ENCODE measurements around the gene SLC22A1. TPM values are rescaled to one million over a fixed set of nuclear protein-coding genes. Genes with fewer than 3 reads are reported as not detected.
"Not testable (repeated sequence)": the region's sequence is repeated elsewhere in the genome, so short reads cannot be mapped to it uniquely, and the experiment has no call there.

SLC22A1 gene
- total RNA-seq, 1 donor from 2014 or later: 0.27 TPM

DNA sequence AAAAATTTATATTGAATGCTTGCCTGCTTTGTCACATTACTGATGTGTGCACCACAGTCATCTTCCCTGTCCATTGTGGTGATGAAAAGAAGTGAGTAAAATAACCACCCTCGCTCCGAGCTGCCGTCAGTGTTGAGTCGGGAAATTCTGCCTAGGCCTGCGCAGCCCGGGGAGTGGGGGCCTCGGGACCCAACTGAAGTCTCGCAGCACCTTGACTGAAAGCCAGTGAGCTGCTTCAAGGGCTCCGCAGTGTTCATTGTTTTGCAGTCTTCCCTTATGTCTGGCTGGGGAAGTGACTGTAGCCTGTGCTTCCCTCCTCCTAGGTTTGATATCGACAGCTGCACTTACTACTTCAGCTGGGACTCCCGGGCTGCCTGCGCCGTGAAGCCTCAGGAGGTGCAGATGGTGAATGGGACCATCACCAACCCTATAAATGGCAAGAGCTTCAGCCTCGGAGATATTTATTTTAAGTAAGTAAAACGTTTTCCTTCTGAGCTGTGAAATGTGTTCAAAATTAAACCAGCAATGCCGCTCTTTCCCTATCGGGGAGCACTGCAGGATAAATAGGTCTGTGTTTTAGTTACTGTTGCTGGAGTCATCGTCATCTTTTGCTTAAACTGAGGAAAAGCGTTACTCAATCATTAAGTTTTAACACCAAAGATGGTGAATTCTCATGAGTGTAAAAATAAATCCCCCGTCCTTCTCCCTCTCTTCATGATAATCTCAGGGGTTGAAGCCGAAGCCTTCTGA, 32.7 kb upstream of the SLC22A1 start:
- H3K27me3 ChIP-seq (ENCODE audit: low read depth): no peaks in the 10 kb centered on the region
- TF ChIP-seq, protein P1, sequence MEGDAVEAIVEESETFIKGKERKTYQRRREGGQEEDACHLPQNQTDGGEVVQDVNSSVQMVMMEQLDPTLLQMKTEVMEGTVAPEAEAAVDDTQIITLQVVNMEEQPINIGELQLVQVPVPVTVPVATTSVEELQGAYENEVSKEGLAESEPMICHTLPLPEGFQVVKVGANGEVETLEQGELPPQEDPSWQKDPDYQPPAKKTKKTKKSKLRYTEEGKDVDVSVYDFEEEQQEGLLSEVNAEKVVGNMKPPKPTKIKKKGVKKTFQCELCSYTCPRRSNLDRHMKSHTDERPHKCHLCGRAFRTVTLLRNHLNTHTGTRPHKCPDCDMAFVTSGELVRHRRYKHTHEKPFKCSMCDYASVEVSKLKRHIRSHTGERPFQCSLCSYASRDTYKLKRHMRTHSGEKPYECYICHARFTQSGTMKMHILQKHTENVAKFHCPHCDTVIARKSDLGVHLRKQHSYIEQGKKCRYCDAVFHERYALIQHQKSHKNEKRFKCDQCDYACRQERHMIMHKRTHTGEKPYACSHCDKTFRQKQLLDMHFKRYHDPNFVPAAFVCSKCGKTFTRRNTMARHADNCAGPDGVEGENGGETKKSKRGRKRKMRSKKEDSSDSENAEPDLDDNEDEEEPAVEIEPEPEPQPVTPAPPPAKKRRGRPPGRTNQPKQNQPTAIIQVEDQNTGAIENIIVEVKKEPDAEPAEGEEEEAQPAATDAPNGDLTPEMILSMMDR (IDR thresholded peaks at IDR 0.05; ENCODE audit: borderline replicate concordance): no peak
- H3K4me1 ChIP-seq: peaks cover 8% of the 10 kb centered on the region
- H3K4me3 ChIP-seq: no peak overlapping the region
- H3K36me3 ChIP-seq: peaks cover 97% of the 10 kb centered on the region
- DNase-seq: no peak
- H3K9me3 ChIP-seq (replicated peaks): no peaks in the 10 kb centered on the region
- no peak overlapping the region for H3K27ac ChIP-seq (replicated peaks)
- intact Hi-C loops (cut with micrococcal nuclease): no loop called here

DNA sequence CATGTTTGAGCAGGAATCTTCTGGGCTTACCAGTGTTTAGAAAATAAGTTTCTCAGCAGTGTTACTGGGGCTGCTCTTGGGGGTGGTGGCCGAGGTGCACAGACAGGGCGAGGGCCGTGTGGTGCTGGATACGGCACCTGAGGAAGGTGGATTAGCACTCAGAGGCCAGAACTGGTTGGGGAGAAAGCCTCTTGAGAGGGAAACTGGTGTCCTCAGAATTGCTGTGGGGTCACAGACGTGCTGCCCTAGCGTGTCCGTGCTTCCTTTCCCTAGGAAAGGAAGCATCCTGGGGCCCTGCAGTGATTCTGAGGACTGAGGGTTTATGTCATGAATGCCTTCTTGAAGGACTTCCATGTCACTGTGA, 32.1 kb upstream of the SLC22A1 start:
- Histone ChIP-seq H3K36me3 (peaks cover 97% of the 10 kb centered on the region), H3K4me1 (peaks cover 8% of the 10 kb centered on the region), H3K9me3 (replicated peaks) (no peaks in the 10 kb centered on the region), H3K27me3 (ENCODE audit: low read depth) (no peaks in the 10 kb centered on the region), H3K27ac (replicated peaks) (no peak overlapping the region), H3K4me3 (no peak overlapping the region)
- TF ChIP-seq, protein P1 (IDR thresholded peaks at IDR 0.05; ENCODE audit: borderline replicate concordance): no peak
- intact Hi-C loops (cut with micrococcal nuclease): no loop called here
- DNase-seq: no peak

DNA sequence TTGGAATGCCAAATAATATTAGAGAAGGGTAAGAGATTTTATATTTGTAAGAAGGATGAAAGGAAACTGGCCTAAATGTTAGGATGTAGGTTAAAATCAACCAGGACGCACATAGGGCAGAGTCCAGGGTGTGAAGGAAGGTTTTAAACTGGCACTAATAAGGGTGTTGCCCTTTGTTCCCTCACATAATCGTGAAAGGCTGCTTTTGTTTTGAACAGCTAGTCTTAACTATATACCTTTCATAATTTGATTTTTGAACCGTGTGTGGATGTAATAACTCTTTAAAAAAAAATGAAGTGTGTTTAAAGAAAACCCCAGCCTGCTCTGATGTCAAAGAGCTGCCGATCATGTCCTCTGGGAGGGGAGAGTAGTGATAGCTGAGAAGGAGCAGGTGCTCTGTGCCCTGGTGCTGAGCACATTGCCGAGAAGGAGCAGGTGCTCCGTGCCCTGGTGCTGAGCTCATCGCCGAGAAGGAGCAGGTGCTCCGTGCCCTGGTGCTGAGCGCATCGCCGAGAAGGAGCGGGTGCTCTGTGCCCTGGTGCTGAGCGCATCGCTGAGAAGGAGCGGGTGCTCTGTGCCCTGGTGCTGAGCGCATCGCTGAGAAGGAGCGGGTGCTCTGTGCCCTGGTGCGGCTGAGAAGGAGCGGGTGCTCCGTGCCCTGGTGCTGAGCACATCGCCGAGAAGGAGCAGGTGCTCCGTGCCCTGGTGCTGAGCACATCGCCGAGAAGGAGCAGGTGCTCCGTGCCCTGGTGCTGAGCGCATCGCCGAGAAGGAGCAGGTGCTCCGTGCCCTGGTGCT, 31.0 kb upstream of the SLC22A1 start:
- H3K36me3 ChIP-seq: peaks cover 95% of the 10 kb centered on the region
- H3K4me3 ChIP-seq; H3K4me1 ChIP-seq; DNase-seq; intact Hi-C loops (cut with micrococcal nuclease); H3K27ac ChIP-seq (replicated peaks); H3K9me3 ChIP-seq (replicated peaks); H3K27me3 ChIP-seq (ENCODE audit: low read depth): not testable (repeated sequence)

GRCh38 chr6:160092176-160092575, 29.4 kb upstream of the SLC22A1 start:
- intact Hi-C loops (cut with micrococcal nuclease); DNase-seq; H3K27ac ChIP-seq (replicated peaks); H3K4me3 ChIP-seq; H3K27me3 ChIP-seq (ENCODE audit: low read depth); H3K9me3 ChIP-seq (replicated peaks); H3K4me1 ChIP-seq: not testable (repeated sequence)
- H3K36me3 ChIP-seq: peaks cover 95% of the 10 kb centered on the region

- Histone ChIP-seq H3K36me3 (peaks cover 95% of the 10 kb centered on the region), H3K4me3 (no peak overlapping the region), H3K27ac (replicated peaks) (no peak overlapping the region), H3K27me3 (ENCODE audit: low read depth) (no peaks in the 10 kb centered on the region), H3K9me3 (replicated peaks) (no peaks in the 10 kb centered on the region), H3K4me1 (peaks cover 8% of the 10 kb centered on the region)
- intact Hi-C loops (cut with micrococcal nuclease): no loop called here
- TF ChIP-seq, protein P1 (IDR thresholded peaks at IDR 0.05; ENCODE audit: borderline replicate concordance): no peak
- DNase-seq: no peak
Observed at GRCh38 chr6:160092602-160093001, 29.0 kb upstream of the SLC22A1 start.

DNA sequence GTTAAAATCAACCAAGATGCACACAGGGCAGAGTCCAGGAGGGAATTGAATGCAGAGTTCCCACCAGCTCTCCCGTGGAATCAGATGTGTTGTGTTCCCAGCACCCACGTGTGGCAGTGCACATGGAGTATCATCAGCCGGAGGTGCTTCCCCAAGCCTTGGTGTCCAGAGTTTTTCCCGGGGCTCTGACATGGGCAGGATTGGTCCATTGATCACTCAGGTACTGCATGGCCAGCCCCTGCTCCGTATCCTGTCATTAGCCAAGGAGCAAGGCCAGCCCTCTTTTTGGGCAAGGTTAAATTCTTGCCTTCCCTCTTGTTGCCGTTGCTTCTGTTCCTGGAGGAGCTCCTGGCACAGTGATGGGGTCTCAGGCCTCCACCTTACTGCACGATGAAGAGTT, 28.6 kb upstream of the SLC22A1 start:
- Histone ChIP-seq H3K27me3 (ENCODE audit: low read depth) (no peaks in the 10 kb centered on the region), H3K36me3 (peaks cover 95% of the 10 kb centered on the region), H3K4me1 (peaks cover 7% of the 10 kb centered on the region), H3K27ac (replicated peaks) (no peak overlapping the region), H3K9me3 (replicated peaks) (no peaks in the 10 kb centered on the region), H3K4me3 (no peak overlapping the region)
- intact Hi-C loops (cut with micrococcal nuclease): no loop called here
- TF ChIP-seq, protein P1 (IDR thresholded peaks at IDR 0.05; ENCODE audit: borderline replicate concordance): no peak
- no peak for DNase-seq

Measured in left ventricle myocardium inferior (tissue), 1 donor.